ENCODE data around the gene NFATC2. TPM values are rescaled to one million over a fixed set of nuclear protein-coding genes. Genes with fewer than 3 reads are reported as not detected.

The NFATC2 gene
- total RNA-seq, 1 donor: 0.36 TPM

DNA sequence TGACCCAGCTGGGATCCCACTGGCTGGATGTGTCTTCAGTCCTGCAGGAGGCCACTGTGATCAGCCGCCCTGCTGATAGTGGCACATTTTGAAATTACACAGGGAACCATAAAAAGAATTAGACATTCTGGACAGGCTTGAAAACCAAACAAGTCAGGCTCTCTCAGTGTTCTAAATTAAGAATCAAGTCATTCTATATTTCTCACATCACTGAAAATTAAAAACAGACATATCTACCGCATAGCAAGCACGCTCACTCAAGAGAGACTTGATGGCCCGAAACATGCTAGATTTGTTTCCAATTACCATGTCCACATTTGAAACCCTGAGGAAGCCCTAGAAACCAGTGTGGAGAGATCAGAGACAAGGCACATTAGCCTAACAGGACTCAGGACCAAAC, 57.7 kb downstream of the NFATC2 start:
- Histone ChIP-seq H2AFZ (ENCODE audit: low read length) (no peak overlapping the region), H4K20me1 (ENCODE audit: insufficient read depth, low read length) (no peaks in the 10 kb centered on the region), H3K27me3 (ENCODE audit: insufficient read depth, low read length) (no peaks in the 10 kb centered on the region), H3K79me2 (ENCODE audit: insufficient read depth, low read length) (no peaks in the 10 kb centered on the region), H3K4me1 (ENCODE audit: insufficient read depth, low read length) (peaks cover 26% of the 10 kb centered on the region), H3K4me3 (ENCODE audit: insufficient read depth, low read length) (no peak overlapping the region), H3K9me3 (ENCODE audit: low read depth, low read length) (no peaks in the 10 kb centered on the region), H3K4me2 (ENCODE audit: insufficient read depth, low read length) (no peak overlapping the region), H3K36me3 (ENCODE audit: insufficient read depth, low read length) (no peaks in the 10 kb centered on the region), H3K27ac (ENCODE audit: low read depth, low read length) (no peak overlapping the region)
- DNase-seq (ENCODE audit: insufficient read length, low spot score, missing footprints): no peak
- TF ChIP-seq, protein P1, sequence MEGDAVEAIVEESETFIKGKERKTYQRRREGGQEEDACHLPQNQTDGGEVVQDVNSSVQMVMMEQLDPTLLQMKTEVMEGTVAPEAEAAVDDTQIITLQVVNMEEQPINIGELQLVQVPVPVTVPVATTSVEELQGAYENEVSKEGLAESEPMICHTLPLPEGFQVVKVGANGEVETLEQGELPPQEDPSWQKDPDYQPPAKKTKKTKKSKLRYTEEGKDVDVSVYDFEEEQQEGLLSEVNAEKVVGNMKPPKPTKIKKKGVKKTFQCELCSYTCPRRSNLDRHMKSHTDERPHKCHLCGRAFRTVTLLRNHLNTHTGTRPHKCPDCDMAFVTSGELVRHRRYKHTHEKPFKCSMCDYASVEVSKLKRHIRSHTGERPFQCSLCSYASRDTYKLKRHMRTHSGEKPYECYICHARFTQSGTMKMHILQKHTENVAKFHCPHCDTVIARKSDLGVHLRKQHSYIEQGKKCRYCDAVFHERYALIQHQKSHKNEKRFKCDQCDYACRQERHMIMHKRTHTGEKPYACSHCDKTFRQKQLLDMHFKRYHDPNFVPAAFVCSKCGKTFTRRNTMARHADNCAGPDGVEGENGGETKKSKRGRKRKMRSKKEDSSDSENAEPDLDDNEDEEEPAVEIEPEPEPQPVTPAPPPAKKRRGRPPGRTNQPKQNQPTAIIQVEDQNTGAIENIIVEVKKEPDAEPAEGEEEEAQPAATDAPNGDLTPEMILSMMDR (IDR thresholded peaks at IDR 0.05; ENCODE audit: extremely low read depth, low read depth, low read length): no peak

DNA sequence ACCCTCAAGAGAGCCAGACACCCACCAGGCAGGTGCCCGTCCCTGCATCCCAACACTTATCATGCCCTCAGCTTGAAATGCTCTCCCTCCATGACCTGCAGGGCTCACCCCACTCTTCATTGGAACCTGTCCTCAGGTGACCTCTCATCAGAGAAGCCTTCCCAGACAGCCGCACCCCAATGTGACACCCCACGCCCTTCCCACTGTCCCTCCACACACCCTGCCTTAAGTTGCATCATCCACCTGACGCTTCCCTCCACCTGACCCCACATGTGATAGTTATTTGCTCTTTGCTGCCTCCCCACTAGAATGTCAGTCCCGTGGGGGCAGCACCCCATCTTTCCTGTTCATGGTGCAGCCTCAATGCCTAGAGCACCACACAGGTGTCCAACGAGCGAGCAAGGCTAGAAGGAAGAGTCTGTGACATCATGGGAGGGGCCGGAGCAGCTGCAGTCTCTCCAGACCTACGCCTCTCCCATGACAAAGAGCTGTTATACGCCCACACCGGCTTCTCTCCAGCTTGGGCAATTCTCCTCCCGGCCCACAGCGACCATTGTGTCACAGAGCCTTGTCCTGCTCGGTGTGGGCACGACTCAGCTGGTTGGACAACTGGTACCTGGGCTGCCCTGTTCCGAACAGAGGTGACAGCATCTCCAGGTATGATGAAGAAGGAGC, 58.2 kb downstream of the NFATC2 start:
- no peak overlapping the region for H3K4me2 ChIP-seq (ENCODE audit: insufficient read depth, low read length)
- DNase-seq (ENCODE audit: insufficient read length, low spot score, missing footprints): no peak
- H2AFZ ChIP-seq (ENCODE audit: low read length): no peak overlapping the region
- no peaks in the 10 kb centered on the region for H3K79me2 ChIP-seq (ENCODE audit: insufficient read depth, low read length)
- no peaks in the 10 kb centered on the region for H4K20me1 ChIP-seq (ENCODE audit: insufficient read depth, low read length)
- H3K9me3 ChIP-seq (ENCODE audit: low read depth, low read length): no peaks in the 10 kb centered on the region
- no peaks in the 10 kb centered on the region for H3K27me3 ChIP-seq (ENCODE audit: insufficient read depth, low read length)
- H3K4me1 ChIP-seq (ENCODE audit: insufficient read depth, low read length): peaks cover 26% of the 10 kb centered on the region
- H3K4me3 ChIP-seq (ENCODE audit: insufficient read depth, low read length): no peak overlapping the region
- H3K36me3 ChIP-seq (ENCODE audit: insufficient read depth, low read length): no peaks in the 10 kb centered on the region
- no peak overlapping the region for H3K27ac ChIP-seq (ENCODE audit: low read depth, low read length)
- TF ChIP-seq, protein P1 (IDR thresholded peaks at IDR 0.05; ENCODE audit: extremely low read depth, low read depth, low read length): no peak

DNA sequence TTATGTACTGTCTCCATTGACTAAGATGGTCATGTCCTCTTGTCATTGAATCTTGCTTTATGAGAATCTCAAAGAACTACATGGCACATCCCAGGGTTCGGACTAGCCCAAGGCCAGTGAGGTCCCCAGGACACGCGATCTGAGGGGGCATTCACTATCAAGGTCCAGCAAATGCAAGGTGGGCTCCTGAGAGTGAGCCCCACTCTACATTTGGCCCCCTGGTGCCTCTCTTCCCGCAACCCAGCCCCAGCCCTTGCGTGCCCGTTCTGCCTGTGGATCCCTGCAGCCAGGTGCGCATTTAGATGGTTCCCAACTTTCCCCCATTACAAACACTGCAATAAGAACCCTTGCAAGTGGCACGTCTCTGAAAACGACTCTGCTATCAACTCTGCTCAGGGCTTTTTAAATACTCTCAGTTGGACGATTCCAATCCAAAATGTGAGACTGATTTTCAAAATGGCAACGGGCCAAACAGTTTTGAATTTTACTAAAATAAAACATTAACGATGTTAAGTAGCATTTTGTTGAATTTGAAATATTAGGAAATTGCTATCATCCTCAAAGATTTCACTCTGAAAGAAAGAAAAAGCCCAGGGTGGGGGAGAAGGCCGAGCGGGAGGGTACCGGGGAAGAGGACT, 59.6 kb downstream of the NFATC2 start:
- TF ChIP-seq, protein P1 (IDR thresholded peaks at IDR 0.05; ENCODE audit: extremely low read depth, low read depth, low read length): no peak
- Histone ChIP-seq H2AFZ (ENCODE audit: low read length) (no peak overlapping the region), H3K79me2 (ENCODE audit: insufficient read depth, low read length) (no peaks in the 10 kb centered on the region), H3K27me3 (ENCODE audit: insufficient read depth, low read length) (no peaks in the 10 kb centered on the region), H3K4me1 (ENCODE audit: insufficient read depth, low read length) (peaks cover 18% of the 10 kb centered on the region), H3K9me3 (ENCODE audit: low read depth, low read length) (no peaks in the 10 kb centered on the region), H3K4me2 (ENCODE audit: insufficient read depth, low read length) (no peak overlapping the region), H3K27ac (ENCODE audit: low read depth, low read length) (no peak overlapping the region), H3K36me3 (ENCODE audit: insufficient read depth, low read length) (no peaks in the 10 kb centered on the region), H4K20me1 (ENCODE audit: insufficient read depth, low read length) (no peaks in the 10 kb centered on the region), H3K4me3 (ENCODE audit: insufficient read depth, low read length) (no peak overlapping the region)
- no peak for DNase-seq (ENCODE audit: insufficient read length, low spot score, missing footprints)

DNA sequence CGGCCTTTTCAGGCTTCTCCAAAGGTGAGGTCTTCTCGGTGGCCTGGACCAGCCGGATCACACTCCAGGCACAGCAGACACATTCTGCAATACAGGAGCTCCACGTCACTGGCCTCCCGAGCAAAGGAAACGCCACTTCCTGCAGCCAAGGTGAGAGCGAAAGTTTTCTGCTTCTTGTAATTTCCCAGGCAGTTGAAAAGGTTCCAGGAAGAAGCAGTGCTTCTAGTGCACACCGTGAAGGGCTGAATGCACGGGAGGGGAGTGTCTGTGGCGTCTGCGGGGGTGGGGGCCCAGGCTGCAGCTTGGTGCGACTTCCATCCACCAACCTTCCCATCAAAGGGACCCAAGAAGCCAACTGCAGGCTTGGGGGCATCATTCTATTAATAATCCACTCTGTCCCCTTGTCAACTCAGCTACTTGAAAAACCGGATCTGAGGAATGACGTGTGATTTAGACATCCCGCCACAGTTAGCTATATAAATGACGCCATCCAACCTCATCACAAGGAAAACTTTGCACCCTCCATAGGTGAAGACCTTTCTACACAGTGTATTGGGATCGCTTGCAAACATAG, 61.1 kb downstream of the NFATC2 start:
- Histone ChIP-seq H3K79me2 (ENCODE audit: insufficient read depth, low read length) (no peaks in the 10 kb centered on the region), H3K36me3 (ENCODE audit: insufficient read depth, low read length) (no peaks in the 10 kb centered on the region), H3K4me3 (ENCODE audit: insufficient read depth, low read length) (no peak overlapping the region), H3K4me1 (ENCODE audit: insufficient read depth, low read length) (peaks cover 3% of the 10 kb centered on the region), H2AFZ (ENCODE audit: low read length) (no peak overlapping the region), H3K27me3 (ENCODE audit: insufficient read depth, low read length) (no peaks in the 10 kb centered on the region), H3K4me2 (ENCODE audit: insufficient read depth, low read length) (no peak overlapping the region), H3K9me3 (ENCODE audit: low read depth, low read length) (peaks cover 2% of the 10 kb centered on the region), H4K20me1 (ENCODE audit: insufficient read depth, low read length) (no peaks in the 10 kb centered on the region), H3K27ac (ENCODE audit: low read depth, low read length) (no peak overlapping the region)
- TF ChIP-seq, protein P1 (IDR thresholded peaks at IDR 0.05; ENCODE audit: extremely low read depth, low read depth, low read length): no peak
- no peak for DNase-seq (ENCODE audit: insufficient read length, low spot score, missing footprints)
